Measurements from ENCODE around the gene HHLA2. TPM values are rescaled to one million over a fixed set of nuclear protein-coding genes. Genes with fewer than 3 reads are reported as not detected.
"Not testable (repeated sequence)": the region's sequence is repeated elsewhere in the genome, so short reads cannot be mapped to it uniquely, and the experiment has no call there.

Gene HHLA2
- not detected for polyA plus RNA-seq (2013, experiment 1 of 2; ENCODE audit: insufficient read length)
- not detected for polyA plus RNA-seq (2013, experiment 2 of 2; ENCODE audit: insufficient read length)

- no peak for DNase-seq
Observed at GRCh38 chr3:108296239-108296638, at the start of gene HHLA2. TSS of gene HHLA2 (plus strand) at chr3:108296548. CDS start at chr3:108351814, 55,266 bp downstream.

- DNase-seq: no peak
Observed at GRCh38 chr3:108250626-108251025, 45.7 kb upstream of the HHLA2 start.

GRCh38 chr3:108251265-108251664 is 45.1 kb upstream of the HHLA2 start:
- DNase-seq: no peak

GRCh38 chr3:108251844-108252243 is 44.5 kb upstream of the HHLA2 start:
- no peak for DNase-seq

GRCh38 chr3:108255131-108255530 is 41.2 kb upstream of the HHLA2 start:
- DNase-seq: no peak

- DNase-seq: not testable (repeated sequence)
Observed at GRCh38 chr3:108264534-108265298, 31.6 kb upstream of the HHLA2 start.

- DNase-seq: not testable (repeated sequence)
Observed at GRCh38 chr3:108268235-108268634, 28.1 kb upstream of the HHLA2 start.

GRCh38 chr3:108271626-108272025 is 24.7 kb upstream of the HHLA2 start:
- DNase-seq: no peak

GRCh38 chr3:108279066-108279465 is 17.3 kb upstream of the HHLA2 start:
- not testable (repeated sequence) for DNase-seq

- DNase-seq: no peak
Observed at GRCh38 chr3:108280476-108280875, 15.9 kb upstream of the HHLA2 start.

- no peak for DNase-seq
Observed at GRCh38 chr3:108281670-108282069, 14.7 kb upstream of the HHLA2 start.

GRCh38 chr3:108283006-108283405 is 13.3 kb upstream of the HHLA2 start:
- no peak for DNase-seq

- DNase-seq: no peak
Observed at GRCh38 chr3:108283989-108284388, 12.4 kb upstream of the HHLA2 start.

GRCh38 chr3:108285176-108285575 is 11.2 kb upstream of the HHLA2 start:
- no peak for DNase-seq

GRCh38 chr3:108287146-108287545 is 9.2 kb upstream of the HHLA2 start:
- DNase-seq: no peak

GRCh38 chr3:108288193-108288592 is 8.2 kb upstream of the HHLA2 start:
- not testable (repeated sequence) for DNase-seq

- no peak for DNase-seq
Observed at GRCh38 chr3:108289159-108289558, 7.2 kb upstream of the HHLA2 start.

GRCh38 chr3:108292450-108292849 is 3.9 kb upstream of the HHLA2 start:
- DNase-seq: no peak

- DNase-seq: no peak
Observed at GRCh38 chr3:108292905-108293328, 3.4 kb upstream of the HHLA2 start.

GRCh38 chr3:108293858-108294257 is 2.5 kb upstream of the HHLA2 start:
- DNase-seq: no peak

GRCh38 chr3:108295421-108296175 is 750 bp upstream of the HHLA2 start:
- DNase-seq: no peak

- no peak for DNase-seq
Observed at GRCh38 chr3:108297647-108298046, 1.3 kb downstream of the HHLA2 start.

GRCh38 chr3:108298056-108298455 is 1.7 kb downstream of the HHLA2 start:
- no peak for DNase-seq
